GM18951 (cell line): ENCODE measurements around the gene AGAP1.

Experiments used
- POLR2A ChIP-seq: IDR thresholded peaks from 4 replicates; pipeline ENCODE4 v1.6.1; 2011; ENCODE audit warnings: mild to moderate bottlenecking; ENCODE audit not compliant: insufficient read length, insufficient read depth; ENCODE audit errors: extremely low read depth
- in situ Hi-C: fragments of 300-500 bp; cut with MboI; formaldehyde crosslinking; loops from one replicate; pipeline ENCODE4 v1.12.0; 2022; ENCODE audit warnings: low sequenced_read_pairs, mixed read lengths, inconsistent platforms; ENCODE audit not compliant: unreplicated experiment

AGAP1 gene

GRCh38 chr2:235555371-235555770 lies 61.5 kb downstream of the AGAP1 start:
- TF ChIP-seq POLR2A, result no peak
- in situ Hi-C loops, result no loop called here

GRCh38 chr2:235556086-235556485 lies 62.2 kb downstream of the AGAP1 start:
- in situ Hi-C loops, result no loop called here
- TF ChIP-seq POLR2A, result no peak

GRCh38 chr2:235556901-235557300 lies 63.1 kb downstream of the AGAP1 start:
- in situ Hi-C loops, result no loop called here
- no peak for TF ChIP-seq POLR2A

DNA sequence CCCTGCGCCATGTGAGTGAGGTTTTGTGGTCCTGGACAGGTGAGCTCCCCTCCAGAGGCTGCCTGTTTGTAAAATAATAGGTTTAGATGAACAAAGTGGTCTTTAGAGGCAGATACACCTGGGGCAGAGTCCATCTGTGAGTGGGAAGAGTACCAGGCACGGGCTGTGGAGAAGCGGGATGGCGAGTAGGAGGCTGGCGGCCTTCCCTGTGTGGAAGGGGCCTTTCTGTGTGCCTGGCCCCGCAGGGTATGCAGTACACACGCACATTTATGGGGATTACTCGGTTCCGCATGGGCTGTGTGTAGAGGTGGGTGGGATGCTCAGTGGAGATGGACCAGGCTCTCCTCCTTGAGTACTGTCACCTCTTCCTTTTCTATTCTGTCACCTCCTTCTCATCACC lies 64.1 kb downstream of the AGAP1 start:
- TF ChIP-seq POLR2A, result no peak
- in situ Hi-C loops, result no loop called here

DNA sequence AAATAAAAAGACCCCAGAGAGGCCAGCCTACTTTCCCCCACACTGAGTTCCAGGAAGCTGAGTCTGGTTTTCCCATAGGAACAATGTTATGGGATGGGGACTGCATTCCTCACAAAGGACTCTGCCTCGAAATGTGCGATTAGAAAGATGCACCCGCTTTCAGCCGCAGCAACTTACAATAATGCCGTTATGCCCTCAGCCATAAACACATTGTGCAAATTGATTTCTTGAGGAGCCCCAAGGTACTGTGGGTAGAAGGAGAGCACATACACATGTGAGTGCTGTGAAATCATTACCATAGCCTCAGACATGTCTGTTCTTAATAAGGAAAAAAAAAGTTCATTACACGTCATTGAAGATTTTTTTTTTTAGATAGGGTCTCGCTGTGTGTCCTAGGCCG lies 64.7 kb downstream of the AGAP1 start:
- in situ Hi-C loops, result no loop called here
- TF ChIP-seq POLR2A, result no peak

- TF ChIP-seq POLR2A, result no peak
- in situ Hi-C loops, result no loop called here
Measured at GRCh38 chr2:235560345-235560744, 66.5 kb downstream of the AGAP1 start.

GRCh38 chr2:235561450-235561849 lies 67.6 kb downstream of the AGAP1 start:
- in situ Hi-C loops, result no loop called here
- TF ChIP-seq POLR2A, result no peak

GRCh38 chr2:235562065-235562747 lies 68.4 kb downstream of the AGAP1 start:
- in situ Hi-C loops, result no loop called here
- TF ChIP-seq POLR2A, result no peak

- in situ Hi-C loops, result no loop called here
- no peak for TF ChIP-seq POLR2A
Measured at GRCh38 chr2:235563056-235563910, 69.4 kb downstream of the AGAP1 start.

GRCh38 chr2:235564066-235564465 lies 70.2 kb downstream of the AGAP1 start:
- TF ChIP-seq POLR2A, result no peak
- in situ Hi-C loops, result no loop called here

- TF ChIP-seq POLR2A, result no peak
- in situ Hi-C loops, result no loop called here
Measured at GRCh38 chr2:235564884-235565530, 71.2 kb downstream of the AGAP1 start.

GRCh38 chr2:235566415-235566814 lies 72.6 kb downstream of the AGAP1 start:
- in situ Hi-C loops, result no loop called here
- no peak for TF ChIP-seq POLR2A

DNA sequence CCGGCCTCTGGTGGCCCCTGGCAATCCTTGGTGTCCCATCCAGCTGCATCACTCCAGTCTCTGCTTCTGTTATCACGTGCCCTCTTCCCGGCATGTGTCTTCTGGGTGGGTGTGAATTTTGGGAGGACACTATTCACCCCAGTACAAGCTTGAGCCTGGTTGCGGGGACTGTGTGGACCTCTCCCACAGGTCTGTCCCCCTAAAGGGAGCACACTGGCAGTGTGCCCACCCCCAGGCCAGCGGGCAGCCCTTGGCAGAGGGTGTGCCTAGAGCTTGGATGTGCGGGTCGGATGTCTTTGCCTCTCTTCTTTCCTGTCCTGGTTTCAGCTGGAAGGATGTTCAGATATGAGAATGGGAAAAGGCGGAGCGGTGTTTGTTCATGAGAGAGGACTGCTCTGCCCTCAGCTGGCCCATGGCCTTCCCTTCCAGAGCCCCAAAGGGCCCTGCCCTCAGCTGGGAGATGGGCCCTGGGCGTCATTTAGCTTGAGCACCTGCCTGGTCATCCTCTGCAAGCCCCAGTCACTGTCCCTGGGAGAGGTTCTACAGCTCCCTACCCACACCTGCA lies 73.2 kb downstream of the AGAP1 start:
- in situ Hi-C loops, result no loop called here

More for the DNA sequence above, 73.2 kb downstream of the AGAP1 start:
- TF ChIP-seq POLR2A, result no peak
